ENCODE results near the gene BCL3.
A peak's percentile ranks its signal among the peaks of the same experiment; 100 is the strongest.
"Not testable (repeated sequence)": the region's sequence is repeated elsewhere in the genome, so short reads cannot be mapped to it uniquely, and the experiment has no call there.

The BCL3 gene

GRCh38 chr19:44758596-44758995 is 10.1 kb downstream of the BCL3 start:
- DNase-seq (ENCODE audit: low read depth): no peak

DNA sequence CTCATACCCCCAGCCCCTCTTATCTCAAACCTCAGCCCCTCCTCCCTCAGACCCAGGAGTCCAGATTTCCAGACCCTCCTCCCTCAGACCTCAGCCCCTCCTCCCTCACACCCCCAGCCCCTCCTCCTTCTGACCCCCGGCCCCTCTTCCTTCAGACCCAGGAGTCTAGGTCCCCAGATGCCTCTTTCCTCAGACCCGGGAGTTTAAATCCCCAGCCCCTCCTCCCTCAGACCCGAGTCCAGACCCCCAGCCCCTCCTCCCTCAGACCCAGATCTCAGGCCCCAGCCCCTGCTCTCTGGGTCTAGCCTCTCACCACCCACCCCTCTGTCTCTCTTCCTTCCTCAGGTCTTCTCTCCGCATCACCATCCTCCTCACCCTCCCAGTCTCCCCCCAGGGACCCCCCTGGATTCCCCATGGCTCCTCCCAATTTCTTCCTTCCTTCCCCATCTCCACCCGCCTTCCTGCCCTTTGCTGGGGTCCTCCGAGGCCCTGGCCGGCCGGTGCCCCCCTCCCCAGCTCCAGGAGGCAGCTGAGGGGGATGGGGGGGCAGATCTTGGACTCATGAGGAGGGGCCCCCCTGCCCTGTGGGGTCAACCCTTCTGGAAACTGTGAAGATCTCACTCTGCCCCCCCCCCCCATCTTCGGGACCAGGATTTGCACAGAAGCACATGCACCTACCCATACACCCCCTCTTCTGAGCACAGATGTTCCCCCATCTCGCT is 10.7 kb downstream of the BCL3 start:
- DNase-seq (ENCODE audit: low read depth): no peak

DNA sequence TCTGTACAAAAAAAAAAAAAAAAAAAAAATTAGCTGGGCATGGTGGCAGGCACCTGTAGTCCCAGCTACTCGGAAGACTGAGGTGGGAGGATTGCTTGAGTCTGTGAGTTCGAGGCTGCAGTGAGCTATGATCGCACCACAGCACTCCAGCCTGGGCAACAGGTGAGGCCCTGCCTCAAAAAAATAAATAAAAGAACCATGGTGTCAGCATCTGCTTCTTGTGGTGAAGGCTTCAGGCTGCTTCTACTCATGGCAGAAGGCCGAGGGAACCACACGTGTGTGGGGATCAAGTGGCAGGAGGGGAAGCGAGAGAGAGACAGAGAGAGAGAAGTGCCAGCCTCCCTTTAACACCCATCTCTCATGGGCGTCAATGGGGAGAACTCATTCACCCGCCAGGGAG is 13.5 kb downstream of the BCL3 start:
- DNase-seq (ENCODE audit: low read depth): no peak

DNA sequence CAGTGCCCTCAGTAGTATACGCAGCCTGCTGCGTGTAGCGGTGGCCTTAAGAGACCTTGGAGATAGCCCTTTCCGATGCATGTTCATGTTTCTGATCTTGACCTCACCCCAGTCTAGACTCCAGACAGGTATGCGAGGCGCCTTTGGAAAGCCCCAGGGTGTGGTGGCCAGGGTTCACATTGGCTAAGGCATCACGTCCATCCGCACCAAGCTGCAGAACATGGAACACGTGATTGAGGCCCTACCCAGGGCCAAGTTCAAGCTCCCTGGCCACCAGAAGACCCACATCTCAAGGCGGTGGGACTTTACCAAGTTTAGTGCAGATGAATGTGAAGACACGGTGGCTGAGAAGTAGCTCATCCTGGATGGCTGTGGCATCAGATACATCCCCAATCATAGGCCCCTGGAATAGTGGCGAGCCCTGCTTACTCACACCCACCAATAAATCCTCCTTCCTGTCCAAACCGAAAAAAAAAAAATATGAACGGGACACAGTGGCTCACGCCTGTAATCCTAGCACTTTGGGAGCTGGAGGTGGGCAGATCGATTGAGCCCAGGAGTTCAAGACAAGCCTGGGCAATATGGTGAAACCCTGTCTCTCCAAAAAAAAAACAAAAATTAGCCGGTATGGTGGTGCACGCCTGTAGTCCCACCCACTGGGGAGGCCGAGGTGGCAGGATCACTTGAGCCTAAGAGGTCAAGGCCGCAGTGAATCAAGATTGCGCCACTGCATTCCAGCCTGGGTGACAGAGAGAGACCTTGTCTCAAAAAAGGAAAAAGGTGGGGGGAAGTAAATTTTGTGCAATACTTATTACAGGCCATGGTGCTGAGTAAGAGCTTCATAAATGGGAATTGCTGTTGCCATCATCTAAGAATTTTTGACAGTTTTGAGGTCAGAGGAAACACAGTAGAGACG is 16.8 kb downstream of the BCL3 start:
- no peak for DNase-seq (ENCODE audit: low read depth)

GRCh38 chr19:44765949-44766335 is 17.4 kb downstream of the BCL3 start:
- DNase-seq (ENCODE audit: low read depth): no peak

GRCh38 chr19:44767295-44768180 is 19.0 kb downstream of the BCL3 start:
- no peak for DNase-seq (ENCODE audit: low read depth)

DNA sequence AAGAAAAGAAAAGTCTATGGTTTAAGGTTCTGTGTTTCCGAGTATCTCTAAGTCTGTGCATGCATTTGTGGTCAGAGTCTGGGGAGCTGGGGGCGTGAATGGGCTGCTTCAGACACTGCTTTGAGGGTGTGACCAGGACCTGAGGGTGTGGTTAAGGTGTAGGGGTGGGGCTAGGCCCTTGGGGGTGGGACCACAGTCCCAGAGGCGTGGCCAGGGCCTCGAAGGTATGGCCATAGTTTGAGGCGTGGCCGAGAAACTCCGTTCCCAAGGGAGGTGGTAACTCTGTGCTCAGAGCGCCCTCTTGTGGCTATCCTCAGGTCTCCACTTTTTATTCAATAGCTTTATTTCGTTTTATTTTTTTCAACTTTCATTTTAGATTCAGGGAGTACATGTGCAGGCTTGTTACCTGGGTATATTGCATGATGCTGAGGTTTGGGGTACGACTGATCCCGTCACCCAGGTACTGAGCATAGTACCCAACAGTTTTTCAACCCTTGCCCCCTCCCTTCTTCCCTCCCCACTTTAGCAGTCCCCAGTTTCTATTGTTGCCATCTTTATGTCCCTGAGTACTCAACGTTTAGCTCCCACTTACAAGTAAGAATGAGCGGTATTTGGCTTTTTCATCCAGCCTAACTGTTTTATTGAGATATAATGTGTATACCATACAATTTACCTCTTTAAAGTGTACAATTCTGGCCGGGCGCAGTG is 22.2 kb downstream of the BCL3 start:
- peak; percentile 98 for DNase-seq (ENCODE audit: low read depth)

GRCh38 chr19:44772144-44772543 is 23.6 kb downstream of the BCL3 start:
- DNase-seq (ENCODE audit: low read depth): not testable (repeated sequence)

DNA sequence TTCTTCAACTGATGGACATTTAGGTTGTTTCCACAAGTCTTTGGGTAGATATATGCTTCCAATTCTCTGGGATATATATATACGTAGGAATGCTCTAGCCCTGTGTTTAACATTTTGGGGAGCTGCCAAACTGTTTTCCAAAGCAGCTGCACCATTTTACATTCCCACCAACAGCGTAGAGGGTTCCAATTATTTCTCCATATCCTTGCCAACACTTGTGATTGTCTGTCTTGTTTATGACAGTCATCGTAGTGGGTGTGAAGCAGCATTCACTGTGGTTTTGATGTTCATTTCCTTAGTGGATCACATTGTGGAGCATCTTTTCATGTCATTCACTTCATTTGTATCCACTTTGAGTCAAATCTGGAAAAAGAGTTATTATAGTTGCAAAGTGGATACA is 24.5 kb downstream of the BCL3 start:
- no peak for DNase-seq (ENCODE audit: low read depth)

GRCh38 chr19:44775676-44776240 is 27.2 kb downstream of the BCL3 start:
- no peak for DNase-seq (ENCODE audit: low read depth)

- no peak for DNase-seq (ENCODE audit: low read depth)
These were observed 28.0 kb downstream of the BCL3 start for GRCh38 chr19:44776402-44777096.

GRCh38 chr19:44777715-44778347 is 29.3 kb downstream of the BCL3 start, which contains the start of gene CBLC:
Gene CBLC, plus strand, starts transcription at chr19:44777890. Its CDS starts 42 bp downstream, at chr19:44777932.
- DNase-seq (ENCODE audit: low read depth): no peak

- no peak for DNase-seq (ENCODE audit: low read depth)
These were observed 30.6 kb downstream of the BCL3 start for GRCh38 chr19:44779150-44779549.

- not testable (repeated sequence) for DNase-seq (ENCODE audit: low read depth)
These were observed 33.2 kb downstream of the BCL3 start for GRCh38 chr19:44781694-44782093.

DNA sequence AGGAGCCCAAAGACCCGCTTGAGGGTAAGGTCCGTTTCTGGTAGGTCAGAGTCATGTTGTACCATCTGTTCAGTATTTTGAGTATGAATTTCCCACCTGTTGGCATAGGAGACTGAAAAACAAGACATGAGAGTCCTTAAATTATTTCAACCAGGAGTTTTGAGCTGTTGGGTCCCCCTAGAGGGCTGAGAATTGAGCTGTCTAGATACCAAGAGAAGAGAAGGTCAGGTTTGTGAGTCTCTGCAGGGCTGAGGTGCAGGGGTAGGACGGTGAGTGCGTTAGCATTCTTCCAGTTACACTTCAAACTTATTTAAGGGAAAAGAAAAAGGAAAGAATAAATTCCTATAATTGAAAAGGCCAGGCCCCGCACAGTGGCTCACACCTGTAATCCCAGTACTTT is 34.2 kb downstream of the BCL3 start:
- no peak for DNase-seq (ENCODE audit: low read depth)

GRCh38 chr19:44783545-44783944 is 35.0 kb downstream of the BCL3 start:
- DNase-seq (ENCODE audit: low read depth): no peak

GRCh38 chr19:44785271-44785670 is 36.8 kb downstream of the BCL3 start:
- DNase-seq (ENCODE audit: low read depth): no peak

- no peak for DNase-seq (ENCODE audit: low read depth)
These were observed 37.5 kb downstream of the BCL3 start for GRCh38 chr19:44785993-44786392.

GRCh38 chr19:44788971-44789370 is 40.5 kb downstream of the BCL3 start:
- DNase-seq (ENCODE audit: low read depth): no peak

DNA sequence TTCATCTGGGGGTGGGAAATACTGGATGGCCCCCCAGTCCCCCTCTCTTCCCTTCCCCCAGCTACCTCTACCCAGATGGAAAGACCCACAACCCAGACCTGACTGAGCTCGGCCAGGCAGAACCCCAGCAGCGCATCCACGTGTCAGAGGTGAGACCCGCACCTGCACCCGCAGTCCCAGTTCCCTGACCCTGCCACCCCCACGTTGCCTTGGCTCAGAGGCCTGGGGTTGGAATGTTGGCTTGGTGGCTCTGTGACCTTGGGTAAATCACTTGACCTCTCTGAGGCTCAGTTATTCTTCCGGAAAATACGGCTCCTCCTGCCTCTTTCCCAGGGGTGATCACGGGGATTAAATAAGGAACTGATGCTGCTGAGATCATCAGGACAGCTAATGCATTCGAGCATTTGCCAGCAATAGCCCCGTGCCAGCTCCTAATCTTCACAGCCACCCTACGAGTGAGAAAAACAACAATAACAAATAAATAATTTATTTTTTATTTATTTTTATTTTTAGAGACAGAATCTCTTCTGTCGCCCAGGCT is 41.5 kb downstream of the BCL3 start:
- DNase-seq (ENCODE audit: low read depth): no peak

Data from stimulated activated CD8-positive, alpha-beta memory T cell treated with anti-CD3 and anti-CD28 coated beads, Interleukin-12 subunit alpha, Interleukin-12 subunit beta, amount 100 ng/mL, for 1 hour (primary cell).